Common myeloid progenitor, CD34-positive (primary cell): ENCODE measurements around the gene BMP8A.
A peak's percentile ranks its signal among the peaks of the same experiment; 100 is the strongest.
"Not testable (repeated sequence)": the region's sequence is repeated elsewhere in the genome, so short reads cannot be mapped to it uniquely, and the experiment has no call there.

ENCODE experiments used
- CTCF ChIA-PET: fragments of 350-600 bp; sonication (Branson Sonifier 250); formaldehyde crosslinking; loops from one replicate; lab custom pipeline; 2021; ENCODE audit warnings: antibody characterized with exemption; lab: Charles Lee
- POLR2A ChIA-PET: fragments of 350-600 bp; sonication (Branson Sonifier 250); formaldehyde crosslinking; loops from one replicate; lab custom pipeline; 2021; ENCODE audit warnings: antibody characterized with exemption; lab: Charles Lee
- DNase-seq, 3 donors: peaks; one replicate each; pipeline versions ENCODE4 v3.0.0 to v3.0.0-alpha.2; 2013
- H3K27ac ChIP-seq, 2 experiments: 1 replicate in 1 of 2; 2 replicates in 1 of 2; pipeline ENCODE4 v1.7.0; 2013; ENCODE audit warnings: inconsistent platforms in 2 of 2, low read length in 2 of 2, mild to moderate bottlenecking in 2 of 2, low read depth in 1 of 2, moderate library complexity in 1 of 2; ENCODE audit not compliant: severe bottlenecking in 2 of 2, insufficient read depth in 1 of 2, poor library complexity in 1 of 2
- H3K27me3 ChIP-seq, 5 experiments: replicated peaks in 2 of 5; 1 replicate in 3 of 5; 2 replicates in 2 of 5; pipeline versions ENCODE4 v1.6.1 to v1.7.0; 2013; ENCODE audit warnings: low read length in 4 of 5, mild to moderate bottlenecking in 2 of 5, moderate library complexity in 2 of 5, inconsistent platforms in 1 of 5; ENCODE audit not compliant: insufficient read depth in 5 of 5, control insufficient read depth in 4 of 5
- H3K36me3 ChIP-seq, 4 experiments: 1 replicate in 2 of 4; 2 replicates in 2 of 4; pipeline versions ENCODE4 v1.6.1 to v1.7.0; 2013; ENCODE audit warnings: low read length in 3 of 4, control low read depth in 1 of 4, mild to moderate bottlenecking in 1 of 4; ENCODE audit not compliant: control insufficient read depth in 4 of 4, insufficient read depth in 4 of 4
- H3K4me1 ChIP-seq, 4 experiments: 1 replicate in 3 of 4; 2 replicates in 1 of 4; pipeline versions ENCODE4 v1.6.1 to v1.7.1; 2013; ENCODE audit warnings: low read length in 3 of 4, mild to moderate bottlenecking in 3 of 4, control low read depth in 1 of 4, inconsistent platforms in 1 of 4, moderate library complexity in 1 of 4; ENCODE audit not compliant: control insufficient read depth in 4 of 4, insufficient read depth in 4 of 4; ENCODE audit errors: control extremely low read depth in 1 of 4
- H3K4me3 ChIP-seq, 7 experiments: 1 replicate in 4 of 7; 2 replicates in 3 of 7; pipeline versions ENCODE4 v1.5.1 to v1.7.0; 2013; ENCODE audit warnings: mild to moderate bottlenecking in 7 of 7, low read length in 6 of 7, moderate library complexity in 6 of 7, inconsistent platforms in 2 of 7, low read depth in 2 of 7, control low read depth in 1 of 7; ENCODE audit not compliant: insufficient read depth in 4 of 7, control insufficient read depth in 1 of 7; ENCODE audit errors: extremely low read depth in 1 of 7
- H3K9me3 ChIP-seq, 5 experiments: 1 replicate in 4 of 5; 2 replicates in 1 of 5; pipeline versions ENCODE4 v1.6.1 to v1.7.1; 2013; ENCODE audit warnings: low read length in 4 of 5, mild to moderate bottlenecking in 2 of 5, inconsistent platforms in 1 of 5, low read depth in 1 of 5, moderate library complexity in 1 of 5; ENCODE audit not compliant: control insufficient read depth in 4 of 5, insufficient read depth in 2 of 5; ENCODE audit errors: control extremely low read depth in 1 of 5
- WGBS: methylation state at CpG from one replicate; pipeline ENCODE4 v1.1.5; 2013; ENCODE audit not compliant: insufficient coverage; 5-methylcytosine and 5-hydroxymethylcytosine counted together

Gene BMP8A

GRCh38 chr1:39511477-39511876 lies 20.0 kb downstream of the BMP8A start:
- H3K4me1 ChIP-seq: peaks cover 0 to 18% (median 8%) of the 10 kb centered on the region in 4 experiments
- H3K9me3 ChIP-seq, H3K4me3 ChIP-seq, DNase-seq, H3K27ac ChIP-seq, CTCF ChIA-PET, H3K36me3 ChIP-seq, POLR2A ChIA-PET: not testable (repeated sequence)
- WGBS: no CpG with 5 or more reads among the region's 13 CpGs
- peaks cover 0 to 14% (median 3%) of the 10 kb centered on the region in 5 experiments for H3K27me3 ChIP-seq

GRCh38 chr1:39512234-39512847 lies 20.9 kb downstream of the BMP8A start:
- H3K36me3 ChIP-seq, H3K4me3 ChIP-seq, DNase-seq, H3K27ac ChIP-seq, H3K9me3 ChIP-seq, POLR2A ChIA-PET, CTCF ChIA-PET: not testable (repeated sequence)
- H3K4me1 ChIP-seq: peaks cover 0 to 18% (median 8%) of the 10 kb centered on the region in 4 experiments
- no CpG with 5 or more reads among the region's 25 CpGs for WGBS
- H3K27me3 ChIP-seq: peaks cover 0 to 14% (median 3%) of the 10 kb centered on the region in 5 experiments

DNA sequence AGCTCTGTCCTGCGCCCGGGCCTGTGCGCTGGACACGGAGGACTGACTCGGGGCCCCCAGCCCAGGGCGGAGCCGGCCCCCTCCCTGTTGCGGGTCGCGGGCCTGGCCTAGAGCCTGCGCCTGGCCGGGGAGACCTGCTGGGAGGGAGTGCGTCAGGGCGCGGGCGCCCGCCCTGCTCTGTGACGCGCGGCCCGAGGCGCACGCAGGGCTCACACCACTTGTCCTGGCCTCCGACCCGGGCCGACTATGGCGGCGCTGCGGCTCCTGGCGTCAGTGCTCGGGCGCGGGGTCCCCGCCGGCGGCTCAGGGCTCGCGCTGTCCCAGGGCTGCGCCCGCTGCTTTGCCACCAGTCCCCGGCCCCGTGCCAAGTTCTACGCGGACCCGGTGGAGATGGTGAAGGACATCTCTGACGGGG lies 23.3 kb downstream of the BMP8A start:
- CTCF ChIA-PET, H3K4me1 ChIP-seq, H3K27me3 ChIP-seq, H3K9me3 ChIP-seq, POLR2A ChIA-PET, H3K36me3 ChIP-seq, H3K27ac ChIP-seq: not testable (repeated sequence)
- WGBS: no CpG with 5 or more reads among the region's 46 CpGs
- H3K4me3 ChIP-seq: peak overlapping the region in 2 of 7 experiments; percentile 26 to 42
- peak in 1 of 3 donors; percentile 26 for DNase-seq

DNA sequence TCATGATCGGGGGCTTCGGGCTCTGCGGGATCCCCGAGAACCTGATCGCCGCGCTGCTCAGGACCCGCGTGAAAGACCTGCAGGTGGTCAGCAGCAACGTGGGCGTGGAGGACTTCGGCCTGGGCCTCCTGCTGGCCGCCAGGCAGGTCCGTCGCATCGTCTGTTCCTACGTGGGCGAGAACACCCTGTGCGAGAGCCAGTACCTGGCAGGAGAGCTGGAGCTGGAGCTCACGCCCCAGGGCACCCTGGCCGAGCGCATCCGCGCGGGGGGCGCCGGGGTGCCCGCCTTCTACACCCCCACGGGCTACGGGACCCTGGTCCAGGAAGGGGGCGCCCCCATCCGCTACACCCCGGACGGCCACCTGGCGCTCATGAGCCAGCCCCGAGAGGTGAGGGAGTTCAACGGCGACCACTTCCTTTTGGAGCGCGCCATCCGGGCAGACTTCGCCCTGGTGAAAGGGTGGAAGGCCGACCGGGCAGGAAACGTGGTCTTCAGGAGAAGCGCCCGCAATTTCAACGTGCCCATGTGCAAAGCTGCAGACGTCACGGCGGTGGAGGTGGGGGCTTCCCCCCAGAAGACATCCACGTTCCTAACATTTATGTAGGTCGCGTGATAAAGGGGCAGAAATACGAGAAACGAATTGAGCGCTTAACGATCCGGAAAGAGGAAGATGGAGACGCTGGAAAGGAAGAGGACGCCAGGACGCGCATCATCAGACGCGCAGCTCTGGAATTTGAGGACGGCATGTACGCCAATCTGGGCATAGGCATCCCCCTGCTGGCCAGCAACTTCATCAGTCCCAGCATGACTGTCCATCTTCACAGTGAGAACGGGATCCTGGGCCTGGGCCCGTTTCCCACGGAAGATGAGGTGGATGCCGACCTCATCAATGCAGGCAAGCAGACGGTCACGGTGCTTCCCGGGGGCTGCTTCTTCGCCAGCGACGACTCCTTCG lies 24.0 kb downstream of the BMP8A start:
- H3K4me3 ChIP-seq: peak overlapping the region in 3 of 7 experiments; percentile 26 to 48 (median 42)

DNA sequence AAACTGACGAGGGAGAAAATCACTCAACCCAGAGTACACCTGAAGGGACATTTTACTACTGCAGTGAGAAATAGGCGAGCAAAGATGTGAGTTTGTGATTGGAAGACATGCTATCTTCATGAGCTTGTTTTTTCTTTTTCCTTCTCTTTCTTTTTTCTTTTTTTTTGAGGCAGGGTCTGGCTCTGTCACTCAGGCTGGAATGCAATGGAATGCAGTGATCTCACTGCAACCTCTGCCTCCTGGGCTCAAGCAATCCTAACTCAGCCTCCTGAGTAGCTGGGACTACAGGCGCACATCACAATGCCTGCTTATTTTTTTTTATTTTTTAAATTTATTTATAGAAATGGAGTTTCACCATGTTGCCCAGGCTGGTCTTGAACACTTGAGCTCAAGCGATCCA lies 25.4 kb downstream of the BMP8A start:
- H3K36me3 ChIP-seq, H3K4me3 ChIP-seq, H3K9me3 ChIP-seq, POLR2A ChIA-PET, H3K4me1 ChIP-seq, H3K27ac ChIP-seq, DNase-seq, H3K27me3 ChIP-seq: not testable (repeated sequence)
- no CpG with 5 or more reads among the region's 4 CpGs for WGBS
- CTCF ChIA-PET: interaction anchor here (1.4 kb wide), 1 partner anchor 22 kb away, joined by 3 read pairs; no protein-coding TSS in a partner anchor

More for the DNA sequence above, 24.0 kb downstream of the BMP8A start:
- H3K4me1 ChIP-seq, POLR2A ChIA-PET, H3K27me3 ChIP-seq, H3K36me3 ChIP-seq, H3K9me3 ChIP-seq, CTCF ChIA-PET, H3K27ac ChIP-seq: not testable (repeated sequence)
- DNase-seq: peak in 2 of 3 donors; percentile 74 to 75
- 0% methylated on average over 3 of the region's 78 CpGs for WGBS

DNA sequence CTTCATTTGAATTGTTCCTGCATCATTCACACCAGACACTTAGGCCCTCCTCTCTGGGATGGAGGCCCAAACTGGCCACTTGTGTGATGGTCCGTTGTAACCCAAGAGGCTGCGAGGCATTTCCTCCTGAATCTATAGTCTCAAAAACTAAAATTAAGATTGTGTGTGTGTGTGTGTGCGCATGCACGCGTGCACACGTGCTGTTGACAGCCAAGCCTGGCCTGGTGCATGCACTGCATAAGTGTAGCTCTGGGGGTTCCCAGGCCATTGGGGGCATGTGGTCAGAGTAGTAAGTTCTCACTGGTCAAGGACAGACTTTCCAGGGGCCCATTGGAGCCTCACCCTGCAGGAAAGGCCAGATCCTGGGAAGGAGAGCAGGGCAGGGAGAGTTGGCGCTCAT lies 26.5 kb downstream of the BMP8A start:
- H3K4me3 ChIP-seq, H3K4me1 ChIP-seq, H3K27me3 ChIP-seq, DNase-seq, H3K36me3 ChIP-seq, H3K9me3 ChIP-seq, H3K27ac ChIP-seq, POLR2A ChIA-PET: not testable (repeated sequence)
- no CpG with 5 or more reads among the region's 7 CpGs for WGBS
- CTCF ChIA-PET: interaction anchor here (1.4 kb wide), 1 partner anchor 21 kb away, joined by 3 read pairs; no protein-coding TSS in a partner anchor

DNA sequence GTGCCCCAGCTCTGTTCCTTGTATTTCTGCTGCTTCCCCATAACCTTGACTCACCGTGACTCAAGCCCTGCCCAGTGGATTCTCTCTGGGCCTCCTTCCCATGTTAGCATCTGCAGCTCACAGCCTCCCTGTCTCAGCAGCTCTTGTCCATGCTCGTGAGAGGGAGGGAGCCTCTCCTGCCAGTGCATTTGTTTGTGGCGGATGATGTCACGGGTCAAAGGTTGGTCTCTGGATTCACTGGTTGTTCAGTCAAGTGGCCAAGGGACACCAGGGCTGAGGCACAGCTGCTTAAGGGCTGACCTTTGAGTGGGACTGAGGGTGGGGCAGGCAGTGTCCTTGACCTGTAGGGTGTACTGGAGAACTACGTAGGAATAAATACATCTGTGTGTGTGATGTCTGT lies 27.9 kb downstream of the BMP8A start:
- WGBS: no CpG with 5 or more reads among the region's 5 CpGs
- H3K36me3 ChIP-seq, H3K9me3 ChIP-seq, CTCF ChIA-PET, H3K27ac ChIP-seq, H3K27me3 ChIP-seq, H3K4me1 ChIP-seq, DNase-seq, H3K4me3 ChIP-seq, POLR2A ChIA-PET: not testable (repeated sequence)
